8988T (cell line): ENCODE data around the gene LHFPL2.
"Not testable (repeated sequence)": the region's sequence is repeated elsewhere in the genome, so short reads cannot be mapped to it uniquely, and the experiment has no call there.

Source experiments
- DNase-seq: peaks from one replicate; pipeline ENCODE4 v3.0.0; 2011

LHFPL2 gene

GRCh38 chr5:78638973-78639669 is 9.5 kb downstream of the LHFPL2 start:
- no peak for DNase-seq

DNA sequence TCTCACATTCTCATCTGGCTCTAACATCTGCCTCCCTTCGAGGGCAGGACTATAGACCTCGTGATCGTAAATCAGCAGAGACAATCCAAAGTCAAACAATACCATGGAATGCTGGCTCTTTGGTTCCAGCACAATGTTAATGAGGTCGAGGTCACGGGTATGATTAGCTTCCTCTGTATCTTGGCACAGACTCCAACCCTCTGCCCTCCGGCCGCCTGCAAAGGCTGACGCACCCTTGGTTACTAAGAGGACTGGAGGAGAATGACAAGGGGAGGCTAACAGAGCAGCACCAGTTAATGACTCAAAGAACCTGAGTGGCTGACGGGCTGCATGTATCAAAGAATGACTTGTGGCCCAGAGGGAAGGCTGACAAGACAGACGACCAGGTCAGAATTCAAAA is 10.1 kb downstream of the LHFPL2 start:
- DNase-seq, result no peak

GRCh38 chr5:78637468-78637867 is 11.1 kb downstream of the LHFPL2 start:
- DNase-seq, result no peak

GRCh38 chr5:78636682-78637081 is 11.9 kb downstream of the LHFPL2 start:
- no peak for DNase-seq

DNA sequence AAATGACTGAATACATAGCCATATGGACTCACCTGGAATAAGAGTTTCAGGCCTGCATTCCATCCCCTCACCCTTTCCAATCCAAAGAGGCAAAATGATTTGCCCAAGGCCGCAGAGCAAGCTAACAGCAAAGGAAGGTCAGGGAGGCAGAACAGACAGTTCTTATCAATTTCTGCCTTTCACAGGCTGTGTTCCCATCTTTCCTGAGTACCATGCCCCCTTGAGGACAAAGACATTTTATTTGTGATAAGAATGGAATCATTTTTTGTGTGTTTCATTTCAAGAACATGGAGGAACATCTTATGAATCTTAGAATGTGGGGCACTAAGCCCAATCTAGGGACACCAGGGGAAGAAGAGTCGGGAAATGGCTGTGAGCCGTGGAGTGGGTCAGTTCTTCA is 13.9 kb downstream of the LHFPL2 start:
- no peak for DNase-seq

- DNase-seq, result no peak
These were observed 14.3 kb downstream of the LHFPL2 start for GRCh38 chr5:78634229-78634628.

DNA sequence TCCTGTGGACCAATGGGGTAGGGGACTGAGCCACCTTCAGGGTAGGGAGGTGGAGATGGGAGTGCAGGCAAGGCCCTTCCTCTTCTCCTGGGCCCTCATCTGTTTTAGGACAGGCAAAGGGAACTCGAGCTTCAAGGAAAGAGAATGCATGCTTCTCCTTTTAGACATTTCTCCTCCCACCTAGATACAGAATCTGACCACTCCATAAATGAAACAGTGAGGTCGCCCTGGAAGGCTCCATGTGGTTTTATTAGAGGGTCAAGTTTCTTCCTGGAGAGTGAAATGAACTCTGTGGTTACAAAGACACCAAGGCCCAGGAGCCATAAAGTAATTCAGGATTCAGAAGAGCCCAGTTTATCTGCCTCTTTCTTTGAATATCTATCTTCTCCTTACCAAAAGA is 14.9 kb downstream of the LHFPL2 start:
- DNase-seq, result no peak

DNA sequence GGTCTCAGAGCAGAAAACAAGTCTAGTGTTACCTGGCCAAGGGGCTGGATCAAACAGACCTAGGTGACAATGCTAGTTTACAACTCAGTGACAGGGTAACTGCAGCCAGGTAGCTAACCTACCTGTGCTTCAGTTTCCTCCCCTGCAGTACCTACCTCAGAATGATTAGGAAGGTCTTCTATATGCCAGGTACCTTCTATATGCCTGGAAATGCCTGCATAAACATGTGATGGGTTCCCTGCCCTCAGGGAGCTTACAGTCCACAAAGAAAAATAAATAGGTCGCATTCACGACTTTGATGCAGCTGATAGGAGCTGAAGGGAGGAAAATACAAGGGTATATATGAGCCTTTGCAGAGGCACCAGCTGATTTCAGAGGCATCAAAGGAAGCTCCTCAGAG is 16.1 kb downstream of the LHFPL2 start:
- DNase-seq, result no peak

- DNase-seq, result no peak
These were observed 16.6 kb downstream of the LHFPL2 start for GRCh38 chr5:78631931-78632330.

DNA sequence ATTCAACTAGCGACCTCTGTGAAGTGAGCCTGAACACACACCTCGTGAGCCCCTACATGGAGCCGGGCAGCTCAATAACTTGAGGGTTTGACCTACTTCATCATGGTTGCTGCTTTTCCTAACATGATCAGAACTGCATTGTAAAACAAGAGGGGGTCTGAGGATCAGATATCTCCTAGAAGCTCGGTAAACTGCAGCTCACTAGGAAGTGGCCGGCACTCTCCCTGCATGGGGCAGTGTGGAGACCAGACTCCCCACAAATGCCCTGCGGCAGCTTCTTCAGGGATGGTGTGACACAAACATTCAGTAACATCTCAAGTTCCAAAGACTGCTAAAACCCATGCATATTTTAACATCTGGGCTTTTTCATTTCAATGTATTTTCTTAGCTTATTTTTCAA is 18.5 kb downstream of the LHFPL2 start:
- DNase-seq, result no peak

- DNase-seq, result no peak
These were observed 18.9 kb downstream of the LHFPL2 start for GRCh38 chr5:78629624-78630023.

DNA sequence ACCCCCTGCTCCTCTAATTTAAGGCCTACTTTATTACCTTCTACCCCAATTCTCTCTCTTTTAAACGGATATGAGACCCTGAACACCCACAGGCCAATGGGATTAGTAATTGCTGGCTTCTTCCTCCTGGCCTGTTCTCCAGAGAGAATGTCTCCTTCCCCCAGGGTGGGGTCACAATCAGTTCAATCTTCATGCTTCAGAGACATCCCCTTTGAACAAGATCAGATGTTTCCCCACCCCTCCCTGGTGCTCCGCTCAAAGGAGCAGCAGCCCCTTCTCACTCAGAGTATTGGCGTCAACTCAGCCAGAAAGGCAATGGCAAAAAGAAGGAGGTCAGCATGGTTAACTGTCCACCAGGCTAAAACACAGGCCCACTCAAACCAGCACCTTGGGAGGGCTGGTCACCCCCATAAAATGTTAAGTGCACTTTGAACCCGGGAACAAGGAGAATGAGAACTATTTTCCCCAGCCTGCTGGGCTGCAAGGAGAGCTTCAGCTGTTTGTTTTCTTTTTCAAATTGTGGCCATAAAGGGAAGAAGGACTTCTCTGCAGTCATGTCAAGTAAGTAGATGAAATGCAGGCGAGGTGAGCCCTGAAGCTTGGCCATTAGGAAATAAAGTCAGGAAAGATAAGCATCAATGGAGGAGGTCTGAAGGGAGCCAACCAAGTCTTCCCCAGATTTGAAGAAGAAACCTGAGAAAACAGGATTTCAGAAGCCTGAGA is 20.1 kb downstream of the LHFPL2 start:
- DNase-seq, result no peak

- no peak for DNase-seq
These were observed 20.8 kb downstream of the LHFPL2 start for GRCh38 chr5:78627766-78628165.

DNA sequence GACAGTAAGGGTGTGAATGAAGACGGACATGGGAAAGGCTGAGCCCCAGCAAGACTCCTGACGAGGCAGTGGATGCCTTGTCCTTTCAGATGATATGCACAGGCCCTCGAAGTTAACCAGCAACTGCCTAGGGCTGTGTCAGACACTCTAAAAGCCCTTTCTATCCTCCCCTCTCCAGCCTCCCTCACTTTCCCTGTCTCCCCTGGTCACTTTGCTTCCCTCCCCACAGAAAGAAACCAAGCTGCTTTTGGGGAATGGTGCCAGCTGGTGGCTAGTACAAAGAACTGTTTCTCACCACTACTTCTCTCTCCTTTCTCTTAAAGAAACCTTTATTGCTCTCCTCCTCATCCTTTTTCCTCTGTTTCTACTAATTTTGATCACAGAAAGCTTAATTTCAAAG is 21.4 kb downstream of the LHFPL2 start:
- no peak for DNase-seq

DNA sequence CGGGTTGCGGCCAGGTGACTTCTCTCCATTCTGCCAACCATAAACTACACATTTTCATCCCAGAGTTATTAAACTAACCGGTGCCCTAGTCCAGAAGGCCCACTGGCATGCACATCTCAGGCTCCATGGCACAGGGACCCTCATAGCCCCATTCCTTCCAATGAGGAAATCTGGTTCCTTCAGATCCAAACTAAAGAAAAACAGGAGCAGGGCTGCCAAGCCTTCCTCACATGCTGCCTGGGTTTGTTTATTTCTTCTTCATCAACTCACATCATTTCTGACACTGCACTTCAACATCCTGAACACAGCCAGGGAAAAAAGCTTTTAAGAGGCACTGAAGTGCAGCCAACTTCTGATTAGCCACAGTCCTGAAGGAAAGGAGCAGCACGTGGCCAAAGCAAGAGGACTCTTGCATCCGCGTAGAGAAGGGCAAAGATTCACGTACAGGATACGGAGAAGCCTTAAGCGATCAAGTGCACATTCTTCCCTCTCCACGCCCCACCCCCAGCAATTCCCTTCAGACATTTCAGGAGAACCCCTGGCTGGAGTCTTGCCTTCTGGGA is 22.5 kb downstream of the LHFPL2 start:
- DNase-seq, result no peak

GRCh38 chr5:78624992-78625391 is 23.6 kb downstream of the LHFPL2 start:
- no peak for DNase-seq

DNA sequence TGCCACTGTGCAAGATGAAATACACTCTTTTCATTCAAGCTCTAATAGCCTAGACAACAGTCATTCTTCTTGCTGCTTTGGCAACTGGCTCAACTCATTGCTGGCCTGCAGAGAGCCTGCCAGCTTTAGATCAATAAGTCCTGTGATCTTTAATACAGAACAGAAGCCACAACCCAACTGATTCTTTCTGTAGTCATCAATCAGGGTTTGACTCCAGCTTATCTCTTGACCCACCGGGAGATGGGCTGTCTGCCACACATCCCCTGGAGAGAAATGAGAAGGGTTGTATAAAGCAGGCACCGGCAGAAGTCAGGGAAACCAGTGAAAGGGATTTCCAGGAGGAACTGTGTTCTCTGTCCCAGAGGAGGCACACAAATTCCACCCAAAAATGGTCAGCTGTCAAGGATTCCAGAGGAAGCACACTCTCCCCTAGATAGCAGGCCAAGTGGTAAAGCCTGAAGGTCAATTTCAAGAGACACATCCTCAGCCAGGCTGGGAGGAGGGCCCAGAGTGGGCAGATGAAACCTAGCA is 24.5 kb downstream of the LHFPL2 start:
- DNase-seq, result no peak

DNA sequence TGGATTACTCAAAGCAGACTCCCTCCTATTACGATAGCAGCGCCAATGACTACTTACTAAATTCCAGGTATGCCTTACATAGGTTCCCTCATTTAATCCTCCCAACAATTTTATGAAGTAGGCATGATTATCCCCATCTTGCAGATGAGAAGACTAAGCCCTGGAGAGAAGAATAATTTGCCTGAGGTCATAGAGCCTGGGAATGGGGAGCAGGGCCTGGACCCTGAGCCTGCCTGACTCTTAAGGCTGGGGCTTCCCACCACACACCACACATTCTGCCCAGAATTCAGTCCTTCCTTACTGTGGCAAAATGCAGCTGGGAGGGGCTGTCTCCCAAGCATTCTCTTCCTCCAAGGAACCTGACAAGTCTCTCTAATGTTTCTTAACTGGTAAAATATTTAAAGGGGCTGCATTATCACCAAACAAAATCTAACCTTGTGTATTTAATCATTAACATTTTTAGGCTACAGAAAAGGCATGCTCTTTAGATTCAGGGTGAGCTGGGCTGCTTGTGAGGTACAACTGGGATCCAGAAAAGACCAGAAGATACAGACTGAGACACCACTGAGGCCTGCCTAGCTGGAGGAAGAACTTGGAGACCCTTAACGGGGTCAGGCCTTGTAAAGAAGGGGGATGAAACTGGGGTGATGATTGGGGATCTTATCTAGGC is 26.1 kb downstream of the LHFPL2 start:
- no peak for DNase-seq

DNA sequence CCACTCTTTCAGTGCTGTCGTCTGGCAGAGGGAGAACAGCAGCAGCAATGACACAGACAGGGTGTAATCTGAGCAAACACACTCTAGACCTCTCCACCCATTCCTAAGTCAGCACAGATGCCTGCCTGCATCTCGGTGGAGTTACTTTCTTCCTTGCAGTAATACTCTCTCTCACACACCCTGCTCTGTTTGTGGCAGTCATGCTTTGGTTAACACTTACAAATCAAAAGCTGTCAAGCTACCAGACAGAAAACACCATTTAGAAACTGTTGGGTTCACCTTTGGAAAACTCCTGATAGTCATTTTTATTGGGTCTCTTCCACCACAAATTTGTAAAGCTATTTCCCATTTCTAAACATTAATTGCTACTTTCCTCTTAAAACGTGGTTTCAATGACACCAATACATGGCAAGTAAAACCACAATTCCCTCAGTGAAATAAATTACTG is 27.3 kb downstream of the LHFPL2 start:
- no peak for DNase-seq

- not testable (repeated sequence) for DNase-seq
These were observed 28.5 kb downstream of the LHFPL2 start for GRCh38 chr5:78620119-78620518.

GRCh38 chr5:78618303-78618702 is 30.3 kb downstream of the LHFPL2 start:
- no peak for DNase-seq

GRCh38 chr5:78615697-78616096 is 32.9 kb downstream of the LHFPL2 start:
- DNase-seq, result no peak

- DNase-seq, result no peak
These were observed 33.8 kb downstream of the LHFPL2 start for GRCh38 chr5:78614816-78615215.

DNA sequence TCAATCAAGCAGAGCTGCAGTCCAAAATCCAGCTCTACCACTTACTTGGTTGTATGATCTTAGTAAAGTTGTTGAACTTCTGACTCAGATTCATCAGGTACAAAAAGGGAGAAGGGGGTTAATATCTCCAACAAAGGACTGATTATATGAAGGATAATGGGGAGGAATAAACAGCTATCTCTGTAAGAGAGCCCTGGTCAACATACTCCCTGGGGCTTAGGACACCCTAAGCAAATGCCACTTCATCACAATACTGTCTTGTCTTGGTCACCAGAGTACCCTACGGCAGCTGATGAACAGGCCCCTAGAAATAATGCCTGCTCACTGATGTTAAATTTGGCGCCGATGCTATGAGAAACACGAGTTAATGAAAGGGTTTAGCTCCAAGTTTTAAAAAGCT is 34.8 kb downstream of the LHFPL2 start:
- DNase-seq, result no peak
